GM12878 (cell line): ENCODE measurements around the gene SEL1L2. TPM values are rescaled to one million over a fixed set of nuclear protein-coding genes. Genes with fewer than 3 reads are reported as not detected.

Experiments
- ATAC-seq: fragments of 200-7000 bp; cut with Tn5 transposase; 3 replicates; pipeline ENCODE4 v1.9.1; 2020; ENCODE audit warnings: mild to moderate bottlenecking, moderate library complexity
- BruUV-seq: library from RNA; stranded (reverse); fragments of 400-500 nt; replicated peaks from 2 replicates; lab custom pipeline; 2021; lab: Mats Ljungman, UMichigan
- CTCF ChIA-PET: fragments of 300-600 bp; sonication (Branson Sonifier 250); formaldehyde crosslinking; extraction: SDS; loops from one replicate; lab custom pipeline; 2021; ENCODE audit warnings: inconsistent platforms; lab: Yijun Ruan, JAX
- POLR2A ChIA-PET: fragments of 350-600 bp; formaldehyde crosslinking; extraction: SDS; loops from one replicate; lab custom pipeline; 2021; ENCODE audit warnings: inconsistent platforms; lab: Charles Lee
- RAD21 ChIA-PET: fragments of 300-600 bp; sonication (Branson Sonifier 250); formaldehyde crosslinking; loops from one replicate; lab custom pipeline; 2023; ENCODE audit warnings: antibody characterized with exemption; ENCODE audit not compliant: unreplicated experiment; lab: Charles Lee
- SMC1A ChIA-PET: fragments of 300-600 bp; sonication (Branson Sonifier 250); formaldehyde crosslinking; loops from one replicate; lab custom pipeline; 2023; ENCODE audit not compliant: unreplicated experiment, uncharacterized antibody; lab: Charles Lee
- DNase-seq: peaks from one replicate; pipeline ENCODE4 v3.0.0-alpha.2; 2011; ENCODE audit warnings: low read depth, low spot score
- FAIRE-seq: peaks from 3 replicates; lab custom pipeline; 2011; peaks lifted over from hg19 to GRCh38; lab: Jason Lieb, UNC
- H2AFZ ChIP-seq: 2 replicates; pipeline ENCODE4 v1.6.0; 2011; ENCODE audit warnings: low read depth, low read length, control low read depth; ENCODE audit not compliant: control insufficient read depth
- H3K27ac ChIP-seq: 2 replicates; pipeline ENCODE4 v1.5.1; 2011; ENCODE audit warnings: control low read depth; ENCODE audit not compliant: control insufficient read depth, insufficient read depth
- H3K27me3 ChIP-seq, 2 experiments: replicated peaks in 1 of 2; 2 replicates each; pipeline versions ENCODE4 v1.6.0 to v1.6.1; 2011; ENCODE audit warnings: low read length in 1 of 2; ENCODE audit not compliant: control insufficient read depth in 2 of 2, insufficient read depth in 2 of 2
- H3K36me3 ChIP-seq, 2 experiments: 2 replicates each; pipeline ENCODE4 v1.5.1; 2011; ENCODE audit warnings: low read length in 1 of 2; ENCODE audit not compliant: control insufficient read depth in 2 of 2, insufficient read depth in 2 of 2
- H3K4me1 ChIP-seq: 2 replicates; pipeline ENCODE4 v1.6.1; 2011; ENCODE audit warnings: mild to moderate bottlenecking, low read length, moderate library complexity, mixed read lengths; ENCODE audit not compliant: control insufficient read depth, insufficient read depth
- H3K4me2 ChIP-seq: 2 replicates; pipeline ENCODE4 v1.6.0; 2011; ENCODE audit warnings: control low read depth; ENCODE audit not compliant: control insufficient read depth, insufficient read depth
- H3K4me3 ChIP-seq: fragments of 200-600 bp; sonication (generic); 2 replicates; pipeline ENCODE4 v1.5.1; 2016
- H3K79me2 ChIP-seq: 2 replicates; pipeline ENCODE4 v1.6.0; 2011; ENCODE audit warnings: low read length; ENCODE audit not compliant: control insufficient read depth, insufficient read depth
- H3K9ac ChIP-seq: 2 replicates; pipeline ENCODE4 v1.8.0; 2011; ENCODE audit warnings: low read length, control low read depth, mixed read lengths; ENCODE audit not compliant: control insufficient read depth, insufficient read depth
- H3K9me3 ChIP-seq: replicated peaks from 3 replicates; pipeline ENCODE4 v1.5.1; 2011; ENCODE audit warnings: mild to moderate bottlenecking, low read length; ENCODE audit not compliant: control insufficient read depth, insufficient read depth
- H4K20me1 ChIP-seq: 2 replicates; pipeline ENCODE4 v1.6.0; 2011; ENCODE audit not compliant: control insufficient read depth, insufficient read depth
- BHLHE40 ChIP-seq, 2 experiments: fragments of 450-650 bp in 1 of 2; IDR thresholded peaks; 2 replicates each; pipeline ENCODE4 v1.6.1; 2011 to 2017; ENCODE audit warnings: low read depth in 2 of 2, borderline replicate concordance in 1 of 2, improper control_type of control experiment in 1 of 2, low read length in 1 of 2, mild to moderate bottlenecking in 1 of 2
- CHD2 ChIP-seq: IDR thresholded peaks from 2 replicates; pipeline ENCODE4 v1.6.1; 2011; ENCODE audit warnings: low read depth, low read length, improper control_type of control experiment, borderline replicate concordance
- CREB1 ChIP-seq: IDR thresholded peaks from 2 replicates; pipeline ENCODE4 v1.6.1; 2012; ENCODE audit warnings: low read depth, mild to moderate bottlenecking, inconsistent platforms
- CREM ChIP-seq: IDR thresholded peaks from 2 replicates; pipeline ENCODE4 v1.6.1; 2014; ENCODE audit warnings: antibody characterized with exemption, low read depth
- FOXK2 ChIP-seq: fragments of 450-650 bp; IDR thresholded peaks from 2 replicates; pipeline ENCODE4 v1.6.1; 2017; ENCODE audit warnings: mild to moderate bottlenecking, moderate library complexity
- HDAC6 ChIP-seq: fragments of 200-600 bp; sonication (generic); IDR thresholded peaks from one replicate; pipeline ENCODE4 v1.8.0; 2017; ENCODE audit warnings: antibody characterized with exemption; ENCODE audit not compliant: unreplicated experiment
- MEF2A ChIP-seq: IDR thresholded peaks from 2 replicates; pipeline ENCODE4 v1.6.1; 2011; ENCODE audit warnings: low read depth, mild to moderate bottlenecking, low read length, moderate library complexity; ENCODE audit not compliant: insufficient read depth
- MXI1 ChIP-seq: fragments of 150-350 bp; IDR thresholded peaks from 2 replicates; pipeline ENCODE4 v1.6.1; 2011; ENCODE audit warnings: low read depth, mild to moderate bottlenecking, inconsistent platforms, low read length, improper control_type of control experiment
- MYC ChIP-seq: IDR thresholded peaks from 2 replicates; pipeline ENCODE4 v1.6.1; 2011; ENCODE audit warnings: mild to moderate bottlenecking, low read length, moderate library complexity, inconsistent platforms; ENCODE audit not compliant: insufficient read depth, insufficient replicate concordance, insufficient read length, severe bottlenecking
- POLR2AphosphoS5 ChIP-seq: IDR thresholded peaks from 2 replicates; pipeline ENCODE4 v1.6.1; 2011; ENCODE audit warnings: mild to moderate bottlenecking, low read length, inconsistent platforms
- RBBP5 ChIP-seq: fragments of 200-600 bp; sonication (generic); conservative IDR thresholded peaks from 2 replicates; pipeline ENCODE4 v1.6.1; 2016
- RUNX3 ChIP-seq: IDR thresholded peaks from 2 replicates; pipeline ENCODE4 v1.6.1; 2012; ENCODE audit warnings: low read length, inconsistent platforms
- SMAD1 ChIP-seq: fragments of 450-650 bp; IDR thresholded peaks from 2 replicates; pipeline ENCODE4 v1.6.1; 2018; ENCODE audit warnings: mild to moderate bottlenecking, low read depth; ENCODE audit not compliant: partially characterized antibody
- TCF3 ChIP-seq: IDR thresholded peaks from 2 replicates; pipeline ENCODE4 v1.6.1; 2012; ENCODE audit warnings: low read depth, mild to moderate bottlenecking, low read length, borderline replicate concordance; ENCODE audit not compliant: insufficient read depth
- YBX1 ChIP-seq: fragments of 450-650 bp; IDR thresholded peaks from 2 replicates; pipeline ENCODE4 v1.6.1; 2016; ENCODE audit warnings: antibody characterized with exemption
- ZNF207 ChIP-seq: fragments of 450-650 bp; IDR thresholded peaks from 2 replicates; pipeline ENCODE4 v1.6.1; 2014; ENCODE audit warnings: antibody characterized with exemption, mild to moderate bottlenecking, borderline replicate concordance
- WGBS: methylation state at CpG from one replicate; pipeline ENCODE4 v1.1.6; 2016; ENCODE audit warnings: low lambda C conversion rate; ENCODE audit not compliant: insufficient replicate concordance, insufficient coverage; ENCODE audit errors: missing lambda C conversion rate; 5-methylcytosine and 5-hydroxymethylcytosine counted together
- in situ Hi-C: fragments of 300-500 bp; cut with MboI; formaldehyde crosslinking; loops from 9 replicates; pipeline ENCODE4 v1.14.3; 2018; ENCODE audit warnings: mixed read lengths
- intact Hi-C: fragments of 100-400 bp; cut with micrococcal nuclease; formaldehyde crosslinking; loops from one replicate; pipeline ENCODE4 v1.14.2; 2022; ENCODE audit not compliant: unreplicated experiment
- polyA plus RNA-seq, 11 experiments: library from polyadenylated mRNA; depleted of rRNA in 4 of 11; unstranded in 6 of 11; stranded (reverse) in 5 of 11; fragments of >200 nt; fragmentation: Nextera tagmentation in 4 of 11; fragmentation: Illumina TruSeq in 1 of 11; extraction: Ambion mirVana in 4 of 11; extraction: Trizol in 1 of 11; gene quantifications; 1 replicate in 1 of 11; 2 replicates in 10 of 11; pipeline versions ENCODE4 v1.2.1 to v1.2.3, GENCODE V29; 2011 to 2016; ENCODE audit warnings: inconsistent platforms in 2 of 11, missing spikeins in 2 of 11, low read depth in 1 of 11
- total RNA-seq, 4 experiments: library from RNA; depleted of rRNA in 3 of 4; stranded (reverse); fragments of >200 nt in 3 of 4; fragmentation: Illumina TruSeq in 1 of 4; extraction: Trizol in 1 of 4; gene quantifications; 2 replicates each; pipeline versions ENCODE4 v1.2.1 to v1.2.3, GENCODE V29; 2013 to 2021
- TF ChIP-seq, protein P1 (sequence below): IDR thresholded peaks from 2 replicates; pipeline ENCODE4 v1.6.1; 2011; ENCODE audit warnings: mild to moderate bottlenecking, low read depth, low read length, moderate library complexity; ENCODE audit not compliant: insufficient replicate concordance
- TF ChIP-seq, protein P2 (sequence below), 3 experiments: IDR thresholded peaks in 2 of 3; conservative IDR thresholded peaks in 1 of 3; 2 replicates each; pipeline ENCODE4 v1.5.1; 2011; ENCODE audit warnings: low read depth in 3 of 3, low read length in 3 of 3, mild to moderate bottlenecking in 3 of 3, control low read depth in 2 of 3, moderate library complexity in 2 of 3, inconsistent platforms in 1 of 3, mixed read lengths in 1 of 3; ENCODE audit not compliant: control insufficient read depth in 2 of 3, insufficient read depth in 1 of 3; ENCODE audit errors: extremely low read depth in 1 of 3

Gene SEL1L2
- total and polyA plus RNA-seq, 10 of the 15 experiments (the other 5 are each of a cell fraction or from before 2014, with no cell fraction given): not detected

GRCh38 chr20:13960119-13960518 lies 30.3 kb downstream of the SEL1L2 start:
- BruUV-seq: no TSS peak
- H3K4me1 ChIP-seq: no peaks in the 10 kb centered on the region
- ChIA-PET SMC1A (no interaction called here), RAD21 (no interaction called here), POLR2A (no interaction called here), CTCF (no interaction called here)
- TF ChIP-seq RBBP5: no peak
- no peak for TF ChIP-seq RUNX3
- TF ChIP-seq TCF3: no peak
- no peak for TF ChIP-seq CREM
- TF ChIP-seq CHD2: no peak
- no peak for TF ChIP-seq HDAC6
- TF ChIP-seq, protein P1, sequence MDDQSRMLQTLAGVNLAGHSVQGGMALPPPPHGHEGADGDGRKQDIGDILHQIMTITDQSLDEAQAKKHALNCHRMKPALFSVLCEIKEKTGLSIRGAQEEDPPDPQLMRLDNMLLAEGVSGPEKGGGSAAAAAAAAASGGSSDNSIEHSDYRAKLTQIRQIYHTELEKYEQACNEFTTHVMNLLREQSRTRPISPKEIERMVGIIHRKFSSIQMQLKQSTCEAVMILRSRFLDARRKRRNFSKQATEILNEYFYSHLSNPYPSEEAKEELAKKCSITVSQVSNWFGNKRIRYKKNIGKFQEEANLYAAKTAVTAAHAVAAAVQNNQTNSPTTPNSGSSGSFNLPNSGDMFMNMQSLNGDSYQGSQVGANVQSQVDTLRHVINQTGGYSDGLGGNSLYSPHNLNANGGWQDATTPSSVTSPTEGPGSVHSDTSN: no peak
- no peak for TF ChIP-seq MEF2A
- TF ChIP-seq YBX1: no peak
- no peak for TF ChIP-seq MXI1
- TF ChIP-seq BHLHE40 (IDR thresholded peaks at IDR 0.05; ENCODE audit: borderline replicate concordance in 1 of 2, low read depth in 2 of 2, low read length in 1 of 2): no peak
- no peak for TF ChIP-seq FOXK2
- TF ChIP-seq MYC: no peak
- TF ChIP-seq, protein P2, sequence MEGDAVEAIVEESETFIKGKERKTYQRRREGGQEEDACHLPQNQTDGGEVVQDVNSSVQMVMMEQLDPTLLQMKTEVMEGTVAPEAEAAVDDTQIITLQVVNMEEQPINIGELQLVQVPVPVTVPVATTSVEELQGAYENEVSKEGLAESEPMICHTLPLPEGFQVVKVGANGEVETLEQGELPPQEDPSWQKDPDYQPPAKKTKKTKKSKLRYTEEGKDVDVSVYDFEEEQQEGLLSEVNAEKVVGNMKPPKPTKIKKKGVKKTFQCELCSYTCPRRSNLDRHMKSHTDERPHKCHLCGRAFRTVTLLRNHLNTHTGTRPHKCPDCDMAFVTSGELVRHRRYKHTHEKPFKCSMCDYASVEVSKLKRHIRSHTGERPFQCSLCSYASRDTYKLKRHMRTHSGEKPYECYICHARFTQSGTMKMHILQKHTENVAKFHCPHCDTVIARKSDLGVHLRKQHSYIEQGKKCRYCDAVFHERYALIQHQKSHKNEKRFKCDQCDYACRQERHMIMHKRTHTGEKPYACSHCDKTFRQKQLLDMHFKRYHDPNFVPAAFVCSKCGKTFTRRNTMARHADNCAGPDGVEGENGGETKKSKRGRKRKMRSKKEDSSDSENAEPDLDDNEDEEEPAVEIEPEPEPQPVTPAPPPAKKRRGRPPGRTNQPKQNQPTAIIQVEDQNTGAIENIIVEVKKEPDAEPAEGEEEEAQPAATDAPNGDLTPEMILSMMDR (IDR thresholded peaks at IDR 0.05 in 2 of 3, conservative IDR thresholded peaks at IDR 0.05 in 1 of 3; ENCODE audit: control insufficient read depth in 2 of 3, extremely low read depth in 1 of 3, insufficient read depth in 1 of 3, low read depth in 3 of 3, low read length in 3 of 3): no peak
- TF ChIP-seq ZNF207: no peak
- no peak for TF ChIP-seq POLR2AphosphoS5
- no peak for TF ChIP-seq SMAD1
- no peak for TF ChIP-seq CREB1
- no peak for ATAC-seq
- H3K79me2 ChIP-seq: no peaks in the 10 kb centered on the region
- no peak for DNase-seq
- H4K20me1 ChIP-seq: no peaks in the 10 kb centered on the region
- WGBS: 0% methylated on average over 2 of the region's 2 CpGs
- no peak overlapping the region for H3K27ac ChIP-seq
- H3K9me3 ChIP-seq: no peaks in the 10 kb centered on the region
- no peak for FAIRE-seq
- no peaks in the 10 kb centered on the region for H3K36me3 ChIP-seq
- no peak overlapping the region for H3K9ac ChIP-seq
- H3K27me3 ChIP-seq: no peaks in the 10 kb centered on the region
- in situ Hi-C loops: no loop called here
- H3K4me3 ChIP-seq: no peak overlapping the region
- no peak overlapping the region for H3K4me2 ChIP-seq
- intact Hi-C loops: no loop called here
- H2AFZ ChIP-seq: no peak overlapping the region
